Heart left ventricle (tissue), 13 donors: Measurements from ENCODE around the gene SYMPK.

Experiments used
- POLR2A ChIP-seq, 2 donors: fragments of 450-650 bp; IDR thresholded peaks; one replicate each; pipeline ENCODE4 v1.6.1; 2017; ENCODE audit warnings: antibody characterized with exemption in 2 of 2, mild to moderate bottlenecking in 2 of 2, moderate library complexity in 2 of 2
- TF ChIP-seq, protein P1 (sequence below), 12 donors: fragments of 200-600 bp; sonication (generic) in 4 of 12; IDR thresholded peaks; one replicate each; pipeline versions ENCODE4 v1.5.0 to v1.8.0; 2018 to 2022; ENCODE audit warnings: antibody characterized with exemption in 12 of 12, mild to moderate bottlenecking in 5 of 12
- donor health status: ischemic (EF 13 %, LVEDD 7.1; RV severe dilation, severe dysfunction).
- donor health status: DM: no; HTN: yes; CAD: no.
- donor health status: DM: no; HTN: no; CAD: no.
- donor health status: ischemic (EF 25% LVEDD 6.9; RV normal size, moderate dysfunction).
- donor health status: ischemic (EF 25% LVEDD 5.7; RV mildly dilated, moderate dysfunction).
- donor health status: ischemic (EF 35%, LVEDD 5.7; RV mildly dilated, moderate dysfunction).
- donor health status: nonischemic (EF 11% LVEDD 7.7; RV severe dilation, severe dysfunction).
- donor health status: DM: yes; HTN: yes; CAD: no.
- donor health status: PGD.
- donor health status: ischemic (EF 29% LVEDD 5.4; RV normal size, mild dysfunction).
- donor health status: nonischemic (EF 23%, LVEDD 6.1; RV moderate dilation, normal function).

DNA sequence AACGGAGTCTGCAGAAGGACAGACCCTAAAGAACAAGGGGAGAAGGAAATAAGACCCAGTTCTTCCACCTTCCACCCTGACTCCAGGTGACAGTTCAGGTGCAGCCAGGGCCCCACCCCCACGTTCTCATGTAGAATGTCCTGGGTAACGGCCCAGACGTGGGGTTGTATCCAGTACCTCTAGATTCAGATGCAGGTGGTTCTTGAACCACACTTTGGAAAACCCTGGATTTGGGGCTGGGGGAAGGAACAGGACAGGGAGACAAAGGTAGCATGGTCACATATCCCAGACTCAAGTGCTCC is 82.8 kb downstream of the SYMPK start:
- TF ChIP-seq, protein P1, sequence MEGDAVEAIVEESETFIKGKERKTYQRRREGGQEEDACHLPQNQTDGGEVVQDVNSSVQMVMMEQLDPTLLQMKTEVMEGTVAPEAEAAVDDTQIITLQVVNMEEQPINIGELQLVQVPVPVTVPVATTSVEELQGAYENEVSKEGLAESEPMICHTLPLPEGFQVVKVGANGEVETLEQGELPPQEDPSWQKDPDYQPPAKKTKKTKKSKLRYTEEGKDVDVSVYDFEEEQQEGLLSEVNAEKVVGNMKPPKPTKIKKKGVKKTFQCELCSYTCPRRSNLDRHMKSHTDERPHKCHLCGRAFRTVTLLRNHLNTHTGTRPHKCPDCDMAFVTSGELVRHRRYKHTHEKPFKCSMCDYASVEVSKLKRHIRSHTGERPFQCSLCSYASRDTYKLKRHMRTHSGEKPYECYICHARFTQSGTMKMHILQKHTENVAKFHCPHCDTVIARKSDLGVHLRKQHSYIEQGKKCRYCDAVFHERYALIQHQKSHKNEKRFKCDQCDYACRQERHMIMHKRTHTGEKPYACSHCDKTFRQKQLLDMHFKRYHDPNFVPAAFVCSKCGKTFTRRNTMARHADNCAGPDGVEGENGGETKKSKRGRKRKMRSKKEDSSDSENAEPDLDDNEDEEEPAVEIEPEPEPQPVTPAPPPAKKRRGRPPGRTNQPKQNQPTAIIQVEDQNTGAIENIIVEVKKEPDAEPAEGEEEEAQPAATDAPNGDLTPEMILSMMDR (IDR thresholded peaks at IDR 0.05): no peak
- no peak for TF ChIP-seq POLR2A (IDR thresholded peaks at IDR 0.05)
